GM18507 (cell line): ENCODE results near the gene ZSCAN22.
A peak's percentile ranks its signal among the peaks of the same experiment; 100 is the strongest.
"Not testable (repeated sequence)": the region's sequence is repeated elsewhere in the genome, so short reads cannot be mapped to it uniquely, and the experiment has no call there.

Experiments
- DNase-seq: peaks from one replicate; pipeline ENCODE4 v3.0.0; 2011; ENCODE audit warnings: low read depth; ENCODE audit not compliant: insufficient read length; ENCODE audit errors: extremely low spot score
- FAIRE-seq: peaks from 2 replicates; lab custom pipeline; 2011; peaks lifted over from hg19 to GRCh38; lab: Jason Lieb, UNC

Gene ZSCAN22

GRCh38 chr19:58315580-58315979 lies 11.2 kb upstream of the ZSCAN22 start:
- FAIRE-seq = no peak
- DNase-seq = no peak

- DNase-seq = no peak
- no peak for FAIRE-seq
Measured at GRCh38 chr19:58317476-58318072, 9.2 kb upstream of the ZSCAN22 start.

GRCh38 chr19:58318297-58318696 lies 8.5 kb upstream of the ZSCAN22 start:
- DNase-seq (no peak), FAIRE-seq (no peak)

- no peak for FAIRE-seq
- no peak for DNase-seq
Measured at GRCh38 chr19:58319241-58319640, 7.6 kb upstream of the ZSCAN22 start.

GRCh38 chr19:58325311-58326022 lies 1.3 kb upstream of the ZSCAN22 start:
- DNase-seq (no peak), FAIRE-seq (no peak)

GRCh38 chr19:58326501-58326913 lies 287 bp upstream of the ZSCAN22 start:
- FAIRE-seq = no peak
- DNase-seq = no peak

- DNase-seq (no peak), FAIRE-seq (no peak)
Measured at GRCh38 chr19:58328999-58329398, 2.2 kb downstream of the ZSCAN22 start.

- FAIRE-seq (no peak), DNase-seq (no peak)
Measured at GRCh38 chr19:58330458-58330857, 3.7 kb downstream of the ZSCAN22 start.

GRCh38 chr19:58332697-58333096 lies 5.9 kb downstream of the ZSCAN22 start:
- FAIRE-seq (no peak), DNase-seq (no peak)

GRCh38 chr19:58334691-58335249 lies 8.0 kb downstream of the ZSCAN22 start:
- DNase-seq = no peak
- no peak for FAIRE-seq

GRCh38 chr19:58335630-58336029 lies 8.8 kb downstream of the ZSCAN22 start:
- no peak for FAIRE-seq
- no peak for DNase-seq

- FAIRE-seq = no peak
- DNase-seq = no peak
Measured at GRCh38 chr19:58336216-58336615, 9.4 kb downstream of the ZSCAN22 start.

GRCh38 chr19:58336820-58337219 lies 10.0 kb downstream of the ZSCAN22 start:
- DNase-seq = no peak
- no peak for FAIRE-seq

GRCh38 chr19:58338336-58338735 lies 11.5 kb downstream of the ZSCAN22 start:
- FAIRE-seq (no peak), DNase-seq (no peak)

GRCh38 chr19:58338825-58339558 lies 12.2 kb downstream of the ZSCAN22 start:
- no peak for DNase-seq
- no peak for FAIRE-seq

- DNase-seq (no peak), FAIRE-seq (no peak)
Measured at GRCh38 chr19:58345558-58345957, 18.8 kb downstream of the ZSCAN22 start.

GRCh38 chr19:58346961-58347929 lies 20.5 kb downstream of the ZSCAN22 start:
- FAIRE-seq (peak; percentile 45), DNase-seq (peak; percentile 81)

GRCh38 chr19:58348080-58348479 lies 21.3 kb downstream of the ZSCAN22 start:
- DNase-seq, FAIRE-seq: not testable (repeated sequence)

GRCh38 chr19:58349590-58349989 lies 22.8 kb downstream of the ZSCAN22 start:
- FAIRE-seq (no peak), DNase-seq (no peak)
